ENCODE results near the gene LCP2. TPM values are rescaled to one million over a fixed set of nuclear protein-coding genes. Genes with fewer than 3 reads are reported as not detected.
A peak's percentile ranks its signal among the peaks of the same experiment; 100 is the strongest.

Gene LCP2
- polyA plus RNA-seq, 3 donors: 52.0 to 177 (median 89.5) TPM

DNA sequence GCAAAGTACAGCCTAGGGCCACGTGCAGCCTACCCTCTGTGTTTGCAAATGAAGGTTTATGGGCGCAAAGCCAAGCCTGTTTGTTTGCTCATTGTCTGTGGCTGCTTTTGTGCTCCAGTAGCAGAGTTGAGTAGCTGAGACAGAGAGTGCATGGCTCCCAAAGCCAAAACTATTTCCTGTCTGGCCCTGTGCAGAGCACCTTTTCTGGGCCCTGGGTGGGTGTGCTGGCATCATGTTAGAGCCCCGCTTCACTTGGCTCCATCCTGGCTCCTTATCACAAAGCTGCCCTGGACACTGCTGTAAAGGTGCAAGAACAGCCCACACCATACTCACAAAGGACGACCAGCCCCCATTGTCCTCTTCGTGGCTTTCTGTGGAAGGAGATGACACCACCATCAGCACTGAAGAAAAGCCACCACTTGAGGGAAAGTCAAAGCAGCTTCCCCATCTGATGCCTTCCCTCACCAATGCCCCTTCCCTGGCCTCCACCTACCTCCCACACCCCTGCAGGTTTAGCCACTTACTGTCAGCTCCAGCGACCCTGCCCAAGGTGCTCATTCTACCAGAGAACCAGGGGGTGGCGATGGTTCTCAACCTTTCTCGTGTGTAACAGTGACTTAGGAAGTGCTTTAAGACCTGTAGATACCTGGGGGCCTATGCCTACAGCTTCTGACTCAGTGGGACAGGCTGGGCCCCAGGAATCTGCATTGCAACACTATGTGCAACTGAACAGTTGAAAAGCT lies 23.4 kb downstream of the LCP2 start:
- TF ChIP-seq, protein P1, sequence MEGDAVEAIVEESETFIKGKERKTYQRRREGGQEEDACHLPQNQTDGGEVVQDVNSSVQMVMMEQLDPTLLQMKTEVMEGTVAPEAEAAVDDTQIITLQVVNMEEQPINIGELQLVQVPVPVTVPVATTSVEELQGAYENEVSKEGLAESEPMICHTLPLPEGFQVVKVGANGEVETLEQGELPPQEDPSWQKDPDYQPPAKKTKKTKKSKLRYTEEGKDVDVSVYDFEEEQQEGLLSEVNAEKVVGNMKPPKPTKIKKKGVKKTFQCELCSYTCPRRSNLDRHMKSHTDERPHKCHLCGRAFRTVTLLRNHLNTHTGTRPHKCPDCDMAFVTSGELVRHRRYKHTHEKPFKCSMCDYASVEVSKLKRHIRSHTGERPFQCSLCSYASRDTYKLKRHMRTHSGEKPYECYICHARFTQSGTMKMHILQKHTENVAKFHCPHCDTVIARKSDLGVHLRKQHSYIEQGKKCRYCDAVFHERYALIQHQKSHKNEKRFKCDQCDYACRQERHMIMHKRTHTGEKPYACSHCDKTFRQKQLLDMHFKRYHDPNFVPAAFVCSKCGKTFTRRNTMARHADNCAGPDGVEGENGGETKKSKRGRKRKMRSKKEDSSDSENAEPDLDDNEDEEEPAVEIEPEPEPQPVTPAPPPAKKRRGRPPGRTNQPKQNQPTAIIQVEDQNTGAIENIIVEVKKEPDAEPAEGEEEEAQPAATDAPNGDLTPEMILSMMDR (IDR thresholded peaks at IDR 0.05): peak; percentile 38
- Mint-ChIP-seq H3K27me3 (ENCODE audit: low read depth in 3 of 3) (no peaks in the 10 kb centered on the region), H3K36me3 (peaks cover 80 to 85% of the 10 kb centered on the region in 2 donors), H3K4me1 (peaks cover 79% of the 10 kb centered on the region), H3K27ac (peak overlapping the region in 6 of 7 donors; percentile 66 to 86 (median 79)), H3K9me3 (no peaks in the 10 kb centered on the region), H3K4me3 (no peak overlapping the region)
- peaks cover 64 to 74% of the 10 kb centered on the region in 2 donors for H3K4me1 ChIP-seq (ENCODE audit: control insufficient read depth in 1 of 2, insufficient read depth in 2 of 2, low read length in 2 of 2)
- H3K27me3 ChIP-seq (ENCODE audit: control insufficient read depth in 2 of 2, insufficient read depth in 2 of 2, low read length in 2 of 2): no peaks in the 10 kb centered on the region
- H4K20me1 ChIP-seq (ENCODE audit: insufficient read depth, low read length): peaks cover 88% of the 10 kb centered on the region
- WGBS (ENCODE audit: insufficient coverage): 79% methylated on average over 7 of the region's 8 CpGs
- peaks cover 70% of the 10 kb centered on the region for H3K79me2 ChIP-seq (ENCODE audit: insufficient read depth, low read length)
- H3K9ac ChIP-seq (ENCODE audit: insufficient read depth, low read length, poor library complexity, severe bottlenecking): no peak overlapping the region
- intact Hi-C loops (cut with micrococcal nuclease): no loop called here
- no peak overlapping the region for H3K4me3 ChIP-seq (replicated peaks in 1 of 3; ENCODE audit: low read depth in 2 of 3, low read length in 3 of 3)
- peaks cover 67 to 68% of the 10 kb centered on the region in 2 donors for H3K36me3 ChIP-seq (replicated peaks in 1 of 2; ENCODE audit: control insufficient read depth in 1 of 2, insufficient read depth in 2 of 2, low read length in 2 of 2)
- DNase-seq: no peak
- no peak overlapping the region for H2AFZ ChIP-seq (ENCODE audit: insufficient read depth, low read depth, low read length, poor library complexity, severe bottlenecking)
- no peaks in the 10 kb centered on the region for H3K9me3 ChIP-seq (replicated peaks in 1 of 2; ENCODE audit: control insufficient read depth in 1 of 2, insufficient read depth in 1 of 2, low read length in 2 of 2)
- H3K4me2 ChIP-seq (replicated peaks; ENCODE audit: extremely low read depth, low read length, poor library complexity, severe bottlenecking): no peak overlapping the region
- H3K27ac ChIP-seq (ENCODE audit: low read depth in 1 of 2, low read length in 2 of 2): peak overlapping the region in 1 of 2 donors; percentile 26

DNA sequence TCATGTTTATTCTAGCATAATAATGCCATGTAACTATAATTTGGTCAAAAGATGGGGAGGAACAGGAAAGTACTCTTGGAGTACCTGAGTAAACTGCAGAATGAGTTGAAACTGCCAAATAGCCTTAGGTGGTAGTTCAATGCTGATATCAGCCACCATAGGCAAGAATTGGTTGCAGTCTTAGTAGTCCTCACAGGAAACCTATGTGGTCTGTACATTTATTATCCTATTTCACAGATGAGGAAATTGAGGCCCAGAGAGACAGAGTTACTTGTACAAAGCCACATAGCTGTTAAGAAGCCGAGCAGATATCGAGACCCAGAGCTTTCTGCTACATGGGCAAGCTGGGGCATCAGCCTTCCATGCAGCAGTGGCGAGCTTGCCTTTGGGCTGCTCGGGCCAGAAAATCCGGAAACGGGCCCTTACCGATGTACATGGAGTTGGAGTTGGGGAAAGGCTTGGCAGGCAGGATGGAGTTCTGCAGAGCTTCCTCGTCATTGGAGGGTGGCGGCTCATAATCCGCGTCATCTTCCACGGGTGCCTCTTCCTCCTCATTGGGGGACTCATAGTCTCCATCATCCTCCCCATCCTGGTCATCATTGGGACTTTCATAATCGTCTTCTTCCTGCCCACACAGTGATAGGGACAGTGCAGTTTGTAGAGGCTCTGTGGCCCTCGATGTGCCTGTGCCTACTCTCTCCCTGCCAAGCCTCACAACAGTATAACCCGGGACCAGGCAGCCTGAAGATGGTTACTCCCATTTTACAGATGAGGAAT lies 27.1 kb downstream of the LCP2 start:
- peak; percentile 62 to 82 (median 65) for DNase-seq
- WGBS (ENCODE audit: insufficient coverage): 78% methylated on average over 11 of the region's 15 CpGs
- H3K27me3 ChIP-seq (ENCODE audit: control insufficient read depth in 2 of 2, insufficient read depth in 2 of 2, low read length in 2 of 2): no peaks in the 10 kb centered on the region
- no peaks in the 10 kb centered on the region for H3K9me3 ChIP-seq (replicated peaks in 1 of 2; ENCODE audit: control insufficient read depth in 1 of 2, insufficient read depth in 1 of 2, low read length in 2 of 2)
- H3K9ac ChIP-seq (ENCODE audit: insufficient read depth, low read length, poor library complexity, severe bottlenecking): no peak overlapping the region
- Mint-ChIP-seq H3K9me3 (peaks cover 0 to 2% (median 0%) of the 10 kb centered on the region in 7 donors), H3K27ac (peak overlapping the region; percentile 92 to 100 (median 98)), H3K4me1 (peaks cover 65% of the 10 kb centered on the region), H3K4me3 (no peak overlapping the region), H3K27me3 (ENCODE audit: low read depth in 3 of 3) (peaks cover 0 to 1% (median 0%) of the 10 kb centered on the region in 3 donors), H3K36me3 (peaks cover 93 to 96% of the 10 kb centered on the region in 2 donors)
- H3K4me3 ChIP-seq (replicated peaks in 1 of 3; ENCODE audit: low read depth in 2 of 3, low read length in 3 of 3): peak overlapping the region in 1 of 3 experiments; percentile 3
- H3K27ac ChIP-seq (ENCODE audit: low read depth in 1 of 2, low read length in 2 of 2): peak overlapping the region; percentile 97 to 98
- no peak overlapping the region for H2AFZ ChIP-seq (ENCODE audit: insufficient read depth, low read depth, low read length, poor library complexity, severe bottlenecking)
- H3K4me2 ChIP-seq (replicated peaks; ENCODE audit: extremely low read depth, low read length, poor library complexity, severe bottlenecking): no peak overlapping the region
- intact Hi-C loops (cut with micrococcal nuclease): no loop called here
- H3K4me1 ChIP-seq (ENCODE audit: control insufficient read depth in 1 of 2, insufficient read depth in 2 of 2, low read length in 2 of 2): peaks cover 47 to 56% of the 10 kb centered on the region in 2 donors
- TF ChIP-seq, protein P1 (IDR thresholded peaks at IDR 0.05): no peak
- H3K36me3 ChIP-seq (replicated peaks in 1 of 2; ENCODE audit: control insufficient read depth in 1 of 2, insufficient read depth in 2 of 2, low read length in 2 of 2): peaks cover 83 to 88% of the 10 kb centered on the region in 2 donors
- H3K79me2 ChIP-seq (ENCODE audit: insufficient read depth, low read length): peaks cover 71% of the 10 kb centered on the region
- peaks cover 91% of the 10 kb centered on the region for H4K20me1 ChIP-seq (ENCODE audit: insufficient read depth, low read length)
